Stomach smooth muscle (tissue), 2 donors: Measurements from ENCODE around the gene TEDDM1.
"Not testable (repeated sequence)": the region's sequence is repeated elsewhere in the genome, so short reads cannot be mapped to it uniquely, and the experiment has no call there.

ENCODE experiments used
- H3K27ac ChIP-seq: one replicate; pipeline ENCODE4 v1.7.0; 2013; ENCODE audit warnings: mild to moderate bottlenecking, low read length, inconsistent platforms
- H3K27me3 ChIP-seq, 2 donors: one replicate each; pipeline ENCODE4 v1.7.0; 2013; ENCODE audit warnings: low read length in 2 of 2; ENCODE audit not compliant: insufficient read depth in 2 of 2, control insufficient read depth in 1 of 2
- H3K36me3 ChIP-seq, 2 donors: one replicate each; pipeline ENCODE4 v1.7.0; 2013; ENCODE audit warnings: low read length in 2 of 2; ENCODE audit not compliant: control insufficient read depth in 2 of 2, insufficient read depth in 2 of 2
- H3K4me1 ChIP-seq: one replicate; pipeline ENCODE4 v1.7.0; 2013; ENCODE audit warnings: low read length; ENCODE audit not compliant: control insufficient read depth, insufficient read depth
- H3K4me3 ChIP-seq, 2 donors: one replicate each; pipeline ENCODE4 v1.7.0; 2013; ENCODE audit warnings: low read length in 2 of 2
- H3K9ac ChIP-seq, 2 donors: one replicate each; pipeline ENCODE4 v1.7.0; 2013; ENCODE audit warnings: low read length in 2 of 2, mild to moderate bottlenecking in 1 of 2
- H3K9me3 ChIP-seq, 2 donors: one replicate each; pipeline ENCODE4 v1.7.0; 2013; ENCODE audit warnings: low read length in 2 of 2; ENCODE audit not compliant: control insufficient read depth in 2 of 2
- donor health status: healthy.
- donor health status: Pancreatic carcinoma.

The TEDDM1 gene

GRCh38 chr1:182400567-182400966, at the start of gene TEDDM1:
TSS of gene TEDDM1 (minus strand) at chr1:182400667. CDS start at chr1:182400485, 182 bp downstream.
- H3K9me3 ChIP-seq: peaks cover 0 to 2% of the 10 kb centered on the region in 2 donors
- H3K9ac ChIP-seq: no peak within 1 kb of the TSS
- no peaks in the 10 kb centered on the region for H3K27me3 ChIP-seq
- peaks cover 3% of the 10 kb centered on the region for H3K4me1 ChIP-seq
- H3K27ac ChIP-seq: no peak within 1 kb of the TSS
- no peak within 1 kb of the TSS for H3K4me3 ChIP-seq
- no peaks in the 10 kb centered on the region for H3K36me3 ChIP-seq

- H3K4me1 ChIP-seq: no peaks in the 10 kb centered on the region
- no peaks in the 10 kb centered on the region for H3K27me3 ChIP-seq
- H3K36me3 ChIP-seq: no peaks in the 10 kb centered on the region
- no peak within 1 kb of the TSS for H3K4me3 ChIP-seq
- H3K9ac ChIP-seq: no peak within 1 kb of the TSS
- H3K9me3 ChIP-seq: no peaks in the 10 kb centered on the region
- H3K27ac ChIP-seq: no peak within 1 kb of the TSS
Observed at GRCh38 chr1:182450087-182450486, 49.6 kb upstream of the TEDDM1 start, which contains the start of gene RGSL1. TSS of gene RGSL1 (plus strand) at chr1:182450146. CDS start at chr1:182450166, 20 bp downstream.

DNA sequence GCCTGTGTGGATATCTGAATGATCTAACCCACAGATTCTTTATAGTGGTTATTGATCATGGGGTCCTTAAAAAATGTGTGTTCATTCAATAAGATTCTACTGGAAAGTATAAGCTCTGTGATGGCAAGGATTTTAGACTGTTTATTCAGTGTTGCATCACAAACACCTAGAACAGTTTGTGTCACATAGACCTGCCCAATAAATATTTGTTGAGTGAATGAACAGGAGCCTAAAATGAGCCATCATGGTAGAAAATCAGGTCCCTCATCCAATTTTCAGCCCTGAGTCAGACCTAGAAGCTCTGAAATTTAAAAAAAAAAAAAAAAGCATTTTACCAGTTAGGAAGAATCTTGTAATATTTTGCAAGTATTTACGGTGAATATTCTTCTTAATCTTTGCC, 47.2 kb upstream of the TEDDM1 start:
- Histone ChIP-seq H3K27ac (no peak overlapping the region), H3K9me3 (no peaks in the 10 kb centered on the region), H3K27me3 (no peaks in the 10 kb centered on the region), H3K9ac (no peak overlapping the region), H3K4me3 (no peak overlapping the region), H3K36me3 (no peaks in the 10 kb centered on the region), H3K4me1 (no peaks in the 10 kb centered on the region)

- not testable (repeated sequence) for H3K27ac ChIP-seq, H3K36me3 ChIP-seq, H3K27me3 ChIP-seq, H3K9me3 ChIP-seq, H3K4me3 ChIP-seq, H3K4me1 ChIP-seq, H3K9ac ChIP-seq
Observed at GRCh38 chr1:182447124-182447523, 46.7 kb upstream of the TEDDM1 start.

DNA sequence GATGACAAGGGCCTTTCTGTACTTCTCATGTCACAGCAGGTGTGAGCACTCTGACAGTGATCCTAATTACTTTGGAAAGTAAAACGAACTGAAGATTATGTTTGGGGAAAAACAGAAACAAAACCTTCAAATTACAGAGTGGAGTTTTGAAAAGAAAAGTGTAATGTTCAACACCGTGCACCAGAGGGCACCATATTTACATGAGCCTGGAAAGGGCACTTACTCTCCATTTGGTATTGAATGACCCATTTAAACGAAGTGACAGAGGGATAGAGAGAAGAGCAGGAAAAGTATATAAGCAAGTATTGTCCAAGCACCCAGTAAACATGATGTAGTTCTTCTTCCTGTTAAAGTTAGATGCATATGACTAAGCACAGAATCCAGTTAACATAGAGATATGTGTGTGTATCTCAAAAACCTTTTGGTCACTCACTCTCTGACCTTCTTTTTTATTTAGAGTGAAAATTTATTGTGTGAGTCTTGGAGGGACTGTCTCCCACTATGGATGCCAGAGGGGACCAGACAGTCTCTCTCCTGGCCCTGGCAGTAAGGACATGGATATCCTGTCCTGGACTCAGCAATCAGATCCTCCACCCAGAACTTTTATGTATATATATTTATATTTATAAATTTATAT, 45.7 kb upstream of the TEDDM1 start:
- H3K27ac ChIP-seq: no peak overlapping the region
- H3K4me3 ChIP-seq: no peak overlapping the region
- peaks cover 0 to 2% of the 10 kb centered on the region in 2 donors for H3K27me3 ChIP-seq
- no peaks in the 10 kb centered on the region for H3K36me3 ChIP-seq
- no peak overlapping the region for H3K9ac ChIP-seq
- no peaks in the 10 kb centered on the region for H3K9me3 ChIP-seq
- H3K4me1 ChIP-seq: no peaks in the 10 kb centered on the region

GRCh38 chr1:182444497-182444896, 44.0 kb upstream of the TEDDM1 start:
- Histone ChIP-seq H3K9me3 (no peaks in the 10 kb centered on the region), H3K4me1 (no peaks in the 10 kb centered on the region), H3K27ac (no peak overlapping the region), H3K9ac (no peak overlapping the region), H3K27me3 (peaks cover 0 to 2% of the 10 kb centered on the region in 2 donors), H3K36me3 (no peaks in the 10 kb centered on the region), H3K4me3 (no peak overlapping the region)

GRCh38 chr1:182442333-182442732, 41.9 kb upstream of the TEDDM1 start:
- Histone ChIP-seq H3K27ac (no peak overlapping the region), H3K9me3 (peaks cover 0 to 4% of the 10 kb centered on the region in 2 donors), H3K4me3 (no peak overlapping the region), H3K9ac (no peak overlapping the region), H3K4me1 (no peaks in the 10 kb centered on the region), H3K36me3 (no peaks in the 10 kb centered on the region), H3K27me3 (peaks cover 0 to 2% of the 10 kb centered on the region in 2 donors)

DNA sequence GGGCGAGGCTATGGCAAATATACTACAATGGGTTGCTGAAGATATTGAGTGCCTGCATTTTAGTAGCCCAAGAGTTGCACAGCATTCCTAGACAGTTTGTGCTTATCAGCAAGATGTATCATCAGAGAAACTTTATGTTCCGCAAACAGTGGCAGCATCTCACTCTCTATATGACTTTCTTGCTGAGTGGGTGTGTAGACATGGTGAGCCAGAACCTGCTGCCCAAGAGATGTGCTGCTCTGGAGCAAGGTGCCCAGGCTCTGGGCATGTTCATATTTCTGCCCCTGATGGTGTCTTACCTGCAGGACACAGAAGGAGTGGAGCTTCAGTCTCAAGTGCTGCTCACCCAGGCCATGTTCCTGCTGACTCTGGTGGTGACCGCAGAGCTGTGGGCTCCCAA, 41.3 kb upstream of the TEDDM1 start:
- Histone ChIP-seq H3K27ac (no peak overlapping the region), H3K9ac (no peak overlapping the region), H3K4me3 (no peak overlapping the region), H3K9me3 (peaks cover 0 to 4% of the 10 kb centered on the region in 2 donors), H3K36me3 (no peaks in the 10 kb centered on the region), H3K27me3 (peaks cover 0 to 2% of the 10 kb centered on the region in 2 donors), H3K4me1 (no peaks in the 10 kb centered on the region)

DNA sequence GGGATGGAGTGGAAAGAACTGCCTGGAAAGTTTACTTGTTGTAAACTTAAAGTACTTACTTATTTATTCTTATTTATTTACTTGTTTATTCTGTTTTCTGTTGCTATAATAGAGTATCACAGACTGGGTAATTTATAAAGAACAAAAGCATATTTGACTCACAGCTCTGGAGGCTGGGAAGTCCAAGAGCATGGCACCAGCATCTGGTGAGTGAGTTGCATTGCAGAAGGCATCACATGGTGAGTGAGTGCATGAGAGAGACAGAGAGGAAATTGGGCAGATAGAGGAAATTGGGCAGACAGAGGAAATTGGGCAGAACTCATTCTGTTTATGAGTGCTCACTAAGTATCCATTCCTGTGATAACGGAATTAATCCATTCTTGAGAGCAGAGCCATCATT, 37.9 kb upstream of the TEDDM1 start:
- Histone ChIP-seq H3K9ac (no peak overlapping the region), H3K27me3 (peaks cover 0 to 2% of the 10 kb centered on the region in 2 donors), H3K4me1 (no peaks in the 10 kb centered on the region), H3K9me3 (peaks cover 0 to 4% of the 10 kb centered on the region in 2 donors), H3K36me3 (no peaks in the 10 kb centered on the region), H3K27ac (no peak overlapping the region), H3K4me3 (no peak overlapping the region)

GRCh38 chr1:182433580-182433979, 33.1 kb upstream of the TEDDM1 start:
- no peaks in the 10 kb centered on the region for H3K27me3 ChIP-seq
- H3K9me3 ChIP-seq: peaks cover 0 to 4% of the 10 kb centered on the region in 2 donors
- no peak overlapping the region for H3K4me3 ChIP-seq
- H3K27ac ChIP-seq: no peak overlapping the region
- no peak overlapping the region for H3K9ac ChIP-seq
- H3K36me3 ChIP-seq: no peaks in the 10 kb centered on the region
- H3K4me1 ChIP-seq: no peaks in the 10 kb centered on the region

DNA sequence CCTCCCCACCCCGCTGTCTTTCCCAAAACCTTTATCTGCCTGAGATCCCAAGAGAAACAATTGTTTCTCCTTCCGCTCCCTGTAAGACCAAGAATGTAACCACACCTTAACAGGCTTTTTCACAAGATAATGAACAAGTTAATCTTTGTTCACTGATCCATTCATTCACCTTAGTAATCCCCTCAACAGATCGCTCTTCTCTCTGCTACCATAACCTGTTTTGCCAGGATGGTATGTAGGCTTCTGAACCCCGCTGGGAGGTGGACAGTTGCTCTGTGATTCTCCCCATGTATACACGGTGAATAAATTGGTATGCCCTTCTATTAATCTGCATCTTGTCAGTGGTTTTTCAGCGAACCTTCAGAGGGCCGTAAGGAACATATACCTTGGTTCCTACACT, 30.8 kb upstream of the TEDDM1 start:
- Histone ChIP-seq H3K36me3 (no peaks in the 10 kb centered on the region), H3K4me3 (no peak overlapping the region), H3K27me3 (no peaks in the 10 kb centered on the region), H3K9ac (no peak overlapping the region), H3K4me1 (no peaks in the 10 kb centered on the region), H3K27ac (no peak overlapping the region), H3K9me3 (no peaks in the 10 kb centered on the region)
